ENCODE data around the gene ACBD6. TPM values are rescaled to one million over a fixed set of nuclear protein-coding genes. Genes with fewer than 3 reads are reported as not detected.

Gene ACBD6
- total RNA-seq, 1 experiment from 2014 or later = 136 TPM

DNA sequence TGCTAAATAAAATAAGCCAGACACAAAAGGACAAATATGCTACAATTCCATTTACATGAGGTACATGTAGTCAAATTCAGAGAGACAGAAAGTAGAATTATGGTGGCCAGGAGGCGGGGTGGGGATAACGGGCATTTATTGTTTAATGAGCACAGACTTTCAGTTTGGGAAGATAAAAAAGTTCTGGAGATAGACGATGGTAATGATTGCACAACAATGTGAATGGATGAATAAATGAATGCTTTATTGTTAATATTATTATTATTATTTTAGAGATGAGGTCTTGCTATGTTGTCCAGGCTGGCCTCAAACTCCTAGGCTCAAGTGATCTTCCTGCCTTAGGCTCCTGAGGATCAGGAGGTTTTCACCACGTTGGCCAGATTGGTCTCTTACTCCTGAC, 150.4 kb downstream of the ACBD6 start:
- Mint-ChIP-seq H3K27me3 (ENCODE audit: insufficient read depth, unreplicated experiment) (no peaks in the 10 kb centered on the region), H3K36me3 (ENCODE audit: insufficient read depth, unreplicated experiment) (peaks cover 12% of the 10 kb centered on the region), H3K4me1 (ENCODE audit: insufficient read depth, unreplicated experiment) (peaks cover 5% of the 10 kb centered on the region), H3K27ac (ENCODE audit: low read depth, unreplicated experiment) (no peak overlapping the region), H3K9me3 (ENCODE audit: unreplicated experiment) (no peaks in the 10 kb centered on the region), H3K4me3 (ENCODE audit: unreplicated experiment) (no peak overlapping the region)
- ChIA-PET POLR2A (no interaction called here), CTCF (interaction anchor here (0.6 kb wide), 1 partner anchor 1539 kb away, joined by 3 read pairs; no protein-coding TSS in a partner anchor)
- no peak for DNase-seq (ENCODE audit: unreplicated experiment)
- intact Hi-C loops (cut with micrococcal nuclease) = no loop called here
- TF ChIP-seq, protein P1, sequence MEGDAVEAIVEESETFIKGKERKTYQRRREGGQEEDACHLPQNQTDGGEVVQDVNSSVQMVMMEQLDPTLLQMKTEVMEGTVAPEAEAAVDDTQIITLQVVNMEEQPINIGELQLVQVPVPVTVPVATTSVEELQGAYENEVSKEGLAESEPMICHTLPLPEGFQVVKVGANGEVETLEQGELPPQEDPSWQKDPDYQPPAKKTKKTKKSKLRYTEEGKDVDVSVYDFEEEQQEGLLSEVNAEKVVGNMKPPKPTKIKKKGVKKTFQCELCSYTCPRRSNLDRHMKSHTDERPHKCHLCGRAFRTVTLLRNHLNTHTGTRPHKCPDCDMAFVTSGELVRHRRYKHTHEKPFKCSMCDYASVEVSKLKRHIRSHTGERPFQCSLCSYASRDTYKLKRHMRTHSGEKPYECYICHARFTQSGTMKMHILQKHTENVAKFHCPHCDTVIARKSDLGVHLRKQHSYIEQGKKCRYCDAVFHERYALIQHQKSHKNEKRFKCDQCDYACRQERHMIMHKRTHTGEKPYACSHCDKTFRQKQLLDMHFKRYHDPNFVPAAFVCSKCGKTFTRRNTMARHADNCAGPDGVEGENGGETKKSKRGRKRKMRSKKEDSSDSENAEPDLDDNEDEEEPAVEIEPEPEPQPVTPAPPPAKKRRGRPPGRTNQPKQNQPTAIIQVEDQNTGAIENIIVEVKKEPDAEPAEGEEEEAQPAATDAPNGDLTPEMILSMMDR (IDR thresholded peaks at IDR 0.05; ENCODE audit: unreplicated experiment) = no peak
- no TSS peak for BruUV-seq (replicated peaks)

DNA sequence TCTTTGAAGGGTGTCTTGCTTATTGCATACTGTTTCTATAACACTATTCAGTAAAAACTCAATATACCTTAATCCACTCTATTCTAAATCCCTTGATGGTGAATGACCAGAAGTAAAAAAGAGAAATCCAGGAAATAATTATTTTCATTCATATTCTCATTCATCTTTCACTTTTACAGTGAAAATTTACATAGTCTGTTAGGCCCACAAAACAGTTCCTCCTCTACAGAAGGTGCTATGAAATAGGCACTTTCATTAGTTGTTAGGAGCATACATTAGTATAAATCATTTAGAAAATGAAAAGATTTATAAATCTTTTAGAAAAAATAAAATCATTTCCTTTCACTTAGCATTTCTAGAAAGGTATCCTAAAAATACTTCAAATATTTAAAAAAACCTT, 157.2 kb downstream of the ACBD6 start:
- ChIA-PET CTCF (interaction anchor here (1.1 kb wide), 1 partner anchor 120 kb away, joined by 4 read pairs; no protein-coding TSS in a partner anchor), POLR2A (interaction anchor here (0.7 to 1.2 kb wide), 2 partner anchors 9 to 15 kb away, joined by 3 read pairs; no protein-coding TSS in a partner anchor)
- Mint-ChIP-seq H3K4me1 (ENCODE audit: insufficient read depth, unreplicated experiment) (peaks cover 8% of the 10 kb centered on the region), H3K27me3 (ENCODE audit: insufficient read depth, unreplicated experiment) (no peaks in the 10 kb centered on the region), H3K27ac (ENCODE audit: low read depth, unreplicated experiment) (no peak overlapping the region), H3K36me3 (ENCODE audit: insufficient read depth, unreplicated experiment) (peaks cover 20% of the 10 kb centered on the region), H3K9me3 (ENCODE audit: unreplicated experiment) (no peaks in the 10 kb centered on the region), H3K4me3 (ENCODE audit: unreplicated experiment) (no peak overlapping the region)
- BruUV-seq (replicated peaks) = no TSS peak
- DNase-seq (ENCODE audit: unreplicated experiment) = no peak
- TF ChIP-seq, protein P1 (IDR thresholded peaks at IDR 0.05; ENCODE audit: unreplicated experiment) = no peak
- intact Hi-C loops (cut with micrococcal nuclease) = no loop called here

- CTCF ChIA-PET = interaction anchor here (0.7 to 1.5 kb wide), 4 partner anchors 9 to 156 kb away, joined by 3 to 4 read pairs (median 4); no protein-coding TSS in a partner anchor
- Mint-ChIP-seq H3K4me1 (ENCODE audit: insufficient read depth, unreplicated experiment) (peaks cover 8% of the 10 kb centered on the region), H3K27ac (ENCODE audit: low read depth, unreplicated experiment) (no peak overlapping the region), H3K9me3 (ENCODE audit: unreplicated experiment) (no peaks in the 10 kb centered on the region), H3K27me3 (ENCODE audit: insufficient read depth, unreplicated experiment) (no peaks in the 10 kb centered on the region), H3K36me3 (ENCODE audit: insufficient read depth, unreplicated experiment) (peaks cover 20% of the 10 kb centered on the region), H3K4me3 (ENCODE audit: unreplicated experiment) (no peak overlapping the region)
- intact Hi-C loops (cut with micrococcal nuclease) = no loop called here
- BruUV-seq (replicated peaks) = no TSS peak
- DNase-seq (ENCODE audit: unreplicated experiment) = peak; percentile 75
- POLR2A ChIA-PET = interaction anchor here (0.6 to 1.2 kb wide), 5 partner anchors 10 to 58 kb away, joined by 3 to 4 read pairs (median 3); no protein-coding TSS in a partner anchor
- TF ChIP-seq, protein P1 (IDR thresholded peaks at IDR 0.05; ENCODE audit: unreplicated experiment) = no peak
Measured at GRCh38 chr1:180343921-180344769, 158.2 kb downstream of the ACBD6 start.

GRCh38 chr1:180327089-180327488, 175.3 kb downstream of the ACBD6 start:
- intact Hi-C loops (cut with micrococcal nuclease) = no loop called here
- H3K27ac Mint-ChIP-seq (ENCODE audit: low read depth, unreplicated experiment) = no peak overlapping the region
- TF ChIP-seq, protein P1 (IDR thresholded peaks at IDR 0.05; ENCODE audit: unreplicated experiment) = no peak
- ChIA-PET POLR2A (no interaction called here), CTCF (interaction anchor here (1.4 kb wide), 1 partner anchor 74 kb away, joined by 4 read pairs; no protein-coding TSS in a partner anchor)
- H3K9me3 Mint-ChIP-seq (ENCODE audit: unreplicated experiment) = peaks cover 26% of the 10 kb centered on the region
- no peaks in the 10 kb centered on the region for H3K27me3 Mint-ChIP-seq (ENCODE audit: insufficient read depth, unreplicated experiment)
- peaks cover 23% of the 10 kb centered on the region for H3K36me3 Mint-ChIP-seq (ENCODE audit: insufficient read depth, unreplicated experiment)
- no peak for DNase-seq (ENCODE audit: unreplicated experiment)
- no peak overlapping the region for H3K4me3 Mint-ChIP-seq (ENCODE audit: unreplicated experiment)
- no TSS peak for BruUV-seq (replicated peaks)
- H3K4me1 Mint-ChIP-seq (ENCODE audit: insufficient read depth, unreplicated experiment) = no peaks in the 10 kb centered on the region
